HG03135 (cell line): ENCODE measurements around the gene IGFBP1.
"Not testable (repeated sequence)": the region's sequence is repeated elsewhere in the genome, so short reads cannot be mapped to it uniquely, and the experiment has no call there.

Source experiments
- ATAC-seq: cut with Tn5 transposase; IDR thresholded peaks from one replicate; pipeline ENCODE4 v1.9.1; 2021; ENCODE audit warnings: mild to moderate bottlenecking, moderate library complexity; ENCODE audit not compliant: unreplicated experiment

IGFBP1 gene

DNA sequence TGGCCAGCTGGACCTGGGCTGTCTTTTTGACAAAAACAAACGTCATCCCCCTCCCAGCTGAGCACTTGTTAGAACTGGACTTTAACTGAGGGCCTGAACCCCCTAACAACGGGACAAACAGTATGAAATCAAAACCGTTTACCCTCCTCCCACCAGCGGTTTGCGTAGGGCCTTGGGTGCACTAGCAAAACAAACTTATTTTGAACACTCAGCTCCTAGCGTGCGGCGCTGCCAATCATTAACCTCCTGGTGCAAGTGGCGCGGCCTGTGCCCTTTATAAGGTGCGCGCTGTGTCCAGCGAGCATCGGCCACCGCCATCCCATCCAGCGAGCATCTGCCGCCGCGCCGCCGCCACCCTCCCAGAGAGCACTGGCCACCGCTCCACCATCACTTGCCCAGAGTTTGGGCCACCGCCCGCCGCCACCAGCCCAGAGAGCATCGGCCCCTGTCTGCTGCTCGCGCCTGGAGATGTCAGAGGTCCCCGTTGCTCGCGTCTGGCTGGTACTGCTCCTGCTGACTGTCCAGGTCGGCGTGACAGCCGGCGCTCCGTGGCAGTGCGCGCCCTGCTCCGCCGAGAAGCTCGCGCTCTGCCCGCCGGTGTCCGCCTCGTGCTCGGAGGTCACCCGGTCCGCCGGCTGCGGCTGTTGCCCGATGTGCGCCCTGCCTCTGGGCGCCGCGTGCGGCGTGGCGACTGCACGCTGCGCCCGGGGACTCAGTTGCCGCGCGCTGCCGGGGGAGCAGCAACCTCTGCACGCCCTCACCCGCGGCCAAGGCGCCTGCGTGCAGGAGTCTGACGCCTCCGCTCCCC, at the start of gene IGFBP1:
Gene IGFBP1, plus strand, starts transcription at position 304 of the 808 bp plus-strand sequence. Its CDS starts 165 bp downstream, at position 469.
- ATAC-seq, result no peak

DNA sequence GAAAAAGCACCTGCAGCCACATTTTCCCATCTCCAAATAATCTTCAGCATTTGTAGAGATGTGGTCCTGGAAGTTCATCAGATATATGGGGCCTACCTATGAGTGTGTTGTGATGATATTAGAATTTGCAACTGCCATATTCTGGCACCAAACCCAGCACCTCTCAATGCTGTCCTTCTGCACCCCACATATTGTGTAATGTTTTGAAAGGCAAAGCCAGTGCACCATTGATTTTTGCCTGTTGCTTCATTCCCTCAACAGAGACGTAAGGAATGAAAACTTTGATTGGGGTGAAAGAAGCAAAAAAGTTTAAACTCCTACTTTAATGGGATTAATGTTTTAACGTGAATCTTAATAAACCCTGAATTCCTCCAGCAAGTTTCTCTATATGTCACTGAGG, 49.4 kb upstream of the IGFBP1 start:
- ATAC-seq, result not testable (repeated sequence)

DNA sequence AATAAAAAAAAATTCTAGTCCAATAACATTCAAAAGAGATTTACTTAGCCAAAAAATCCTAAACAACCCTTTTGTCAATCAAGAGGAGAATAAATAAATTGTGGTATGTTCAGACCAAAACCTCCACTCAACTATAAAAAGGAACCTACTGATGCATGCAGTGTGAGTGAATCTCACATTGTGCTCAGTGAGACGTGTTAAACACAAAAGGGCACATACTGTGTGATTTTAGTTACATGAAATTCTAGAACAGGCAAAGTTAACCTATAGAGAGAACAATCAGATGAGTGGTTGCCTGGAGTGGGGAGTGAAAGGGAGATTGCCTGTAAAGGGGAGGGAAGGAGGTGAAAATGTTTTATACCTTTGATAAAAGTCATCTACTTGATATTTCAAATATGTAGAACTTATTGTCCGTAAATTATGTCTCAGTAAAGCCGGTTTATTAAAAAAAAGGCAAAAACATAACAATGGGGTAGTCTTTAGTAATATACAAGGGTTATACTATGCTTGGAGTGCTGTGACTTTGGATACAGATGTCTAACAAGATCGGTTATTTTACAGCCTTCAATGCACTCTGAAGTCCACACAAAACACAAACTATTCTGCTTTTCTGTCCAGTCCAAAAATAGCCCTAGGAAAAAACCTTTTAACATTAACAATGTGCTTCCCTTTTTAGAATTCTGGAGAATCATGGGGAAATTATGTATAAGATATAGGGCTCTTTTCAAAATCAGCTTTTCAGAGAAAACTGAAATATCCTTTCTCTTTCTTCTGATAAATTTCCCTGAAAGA, 46.2 kb upstream of the IGFBP1 start:
- ATAC-seq, result not testable (repeated sequence)

DNA sequence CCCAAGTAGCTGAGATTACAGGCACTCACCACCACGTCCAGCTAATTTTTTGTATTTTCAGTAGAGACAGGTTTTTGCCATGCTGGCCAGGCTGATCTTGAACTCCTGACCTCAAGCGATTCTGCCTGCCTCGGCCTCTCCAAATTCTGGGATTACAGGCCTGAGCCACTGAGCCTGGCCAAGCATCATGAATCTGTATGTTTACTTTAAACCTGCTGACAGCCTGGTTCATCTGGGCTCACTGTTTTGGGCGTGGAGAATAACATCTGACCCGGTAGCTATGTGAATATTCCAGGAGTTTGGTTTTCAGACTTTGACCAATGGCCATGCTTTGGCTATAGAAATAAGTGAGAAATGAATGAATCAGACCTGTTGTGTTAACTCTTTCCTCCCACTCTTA, 41.8 kb upstream of the IGFBP1 start:
- ATAC-seq, result not testable (repeated sequence)

DNA sequence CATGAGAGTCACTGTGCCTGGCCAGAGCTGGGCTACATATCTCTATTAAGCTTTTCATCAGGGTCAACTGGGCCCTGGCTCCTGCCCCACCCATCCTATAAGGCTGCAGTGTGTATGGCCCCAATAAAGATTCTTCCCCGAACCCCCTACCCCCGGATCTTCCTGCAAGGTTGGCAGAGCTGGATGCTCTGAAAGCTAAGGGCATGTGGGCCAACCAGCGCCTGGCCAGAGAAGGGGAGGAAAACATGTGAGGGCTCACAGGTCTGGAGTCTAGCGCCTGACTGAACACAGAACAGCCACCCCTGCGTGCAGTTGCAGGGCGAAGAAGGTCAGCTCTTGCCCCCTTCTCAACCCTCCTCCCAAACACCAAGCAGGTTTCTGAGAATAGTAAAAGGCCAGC, 39.6 kb upstream of the IGFBP1 start:
- not testable (repeated sequence) for ATAC-seq

DNA sequence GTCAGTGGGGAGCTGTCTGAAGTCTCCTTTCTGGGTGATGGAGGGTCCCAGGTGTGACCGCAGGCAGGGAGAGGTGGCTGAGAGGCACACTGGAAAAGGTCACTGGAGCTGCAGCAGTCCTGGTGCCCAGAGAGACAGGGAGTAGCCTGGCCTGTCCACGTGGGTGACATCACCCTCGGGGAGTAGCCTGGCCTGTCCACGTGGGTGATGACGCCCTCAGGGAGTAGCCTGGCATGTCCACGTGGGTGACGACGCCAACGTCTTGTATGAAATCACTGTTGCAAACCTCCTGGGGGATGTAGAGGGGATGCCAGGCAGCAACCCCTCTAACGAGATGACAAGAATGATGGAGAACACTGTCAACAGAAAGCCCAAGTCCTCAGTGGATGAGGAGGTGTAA, 35.3 kb upstream of the IGFBP1 start:
- not testable (repeated sequence) for ATAC-seq

DNA sequence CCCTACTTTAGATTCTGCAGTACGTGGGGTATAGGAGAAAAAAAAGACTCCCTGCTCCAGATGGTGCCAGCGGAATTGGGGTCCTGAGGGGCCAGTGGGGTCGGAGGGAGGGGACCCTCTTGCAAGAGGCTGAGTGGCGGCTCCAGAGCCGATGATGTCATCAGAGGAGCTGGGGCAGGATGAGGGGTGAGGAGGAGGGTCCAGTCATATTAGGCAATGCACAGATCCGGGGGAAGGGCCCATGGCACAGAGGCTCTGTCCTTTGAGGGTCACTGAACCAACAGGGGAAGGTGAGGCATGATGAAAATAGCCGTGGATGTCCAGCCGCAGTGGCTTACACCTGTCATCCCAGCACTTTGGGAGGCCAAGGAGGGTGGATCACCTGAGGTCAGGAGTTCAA, 34.8 kb upstream of the IGFBP1 start:
- not testable (repeated sequence) for ATAC-seq

DNA sequence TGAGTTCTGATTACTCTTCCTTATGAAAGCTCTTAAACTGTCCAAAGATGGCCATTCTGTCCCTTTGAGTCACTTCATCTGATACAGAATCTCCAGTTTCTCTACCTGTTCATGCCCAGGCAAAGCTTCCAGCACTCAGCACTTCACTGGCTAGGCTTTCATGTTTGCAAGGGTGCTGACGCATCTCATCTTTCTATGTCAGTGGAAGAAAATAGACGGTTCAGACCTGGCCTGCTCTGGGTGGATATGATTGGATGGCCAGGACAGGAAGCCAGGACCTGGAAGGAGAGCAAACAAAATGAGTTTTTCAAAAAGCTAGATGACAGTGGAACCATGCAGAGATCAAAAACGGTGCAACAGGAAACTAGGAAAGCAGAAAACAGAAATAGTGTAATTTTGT, 32.6 kb upstream of the IGFBP1 start:
- ATAC-seq, result not testable (repeated sequence)

DNA sequence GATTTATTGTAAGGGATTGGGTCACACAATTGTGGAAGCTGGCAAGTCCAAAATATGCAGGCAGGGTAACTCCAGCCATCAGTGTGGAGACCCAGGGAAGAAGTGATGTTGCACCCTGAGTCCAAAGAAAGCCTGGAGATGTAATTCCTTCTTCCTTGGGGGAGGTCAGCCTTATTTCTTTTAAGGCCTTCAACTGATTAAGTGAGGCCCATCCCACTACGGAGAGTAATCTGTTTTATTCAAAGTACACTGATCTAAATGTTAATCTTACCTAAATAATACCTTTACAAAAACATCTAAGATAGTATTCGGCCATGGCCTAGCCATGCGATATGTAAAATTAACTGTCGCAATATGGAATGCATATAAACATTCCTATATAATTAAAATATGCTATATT, 31.4 kb upstream of the IGFBP1 start:
- ATAC-seq, result not testable (repeated sequence)

DNA sequence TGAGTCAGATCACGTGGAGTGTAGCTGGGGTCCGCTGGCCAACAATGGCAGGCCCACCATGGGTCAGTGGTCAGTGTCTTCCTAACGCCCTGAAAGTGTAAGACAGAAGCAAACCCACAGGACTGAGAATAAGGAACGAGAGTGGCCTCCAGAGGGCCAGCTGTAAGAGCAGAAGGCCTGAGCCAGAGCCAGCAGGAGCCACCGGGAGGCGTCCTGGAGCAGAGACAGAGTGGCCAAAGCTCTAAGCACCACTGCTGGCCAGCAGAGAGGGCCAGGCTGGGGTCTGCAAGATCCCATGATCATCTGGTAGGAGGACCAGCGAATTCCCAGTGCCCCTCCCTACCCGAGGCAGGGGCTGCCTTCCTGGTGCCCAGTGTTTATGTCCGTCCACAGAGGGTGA, 24.6 kb upstream of the IGFBP1 start:
- no peak for ATAC-seq

DNA sequence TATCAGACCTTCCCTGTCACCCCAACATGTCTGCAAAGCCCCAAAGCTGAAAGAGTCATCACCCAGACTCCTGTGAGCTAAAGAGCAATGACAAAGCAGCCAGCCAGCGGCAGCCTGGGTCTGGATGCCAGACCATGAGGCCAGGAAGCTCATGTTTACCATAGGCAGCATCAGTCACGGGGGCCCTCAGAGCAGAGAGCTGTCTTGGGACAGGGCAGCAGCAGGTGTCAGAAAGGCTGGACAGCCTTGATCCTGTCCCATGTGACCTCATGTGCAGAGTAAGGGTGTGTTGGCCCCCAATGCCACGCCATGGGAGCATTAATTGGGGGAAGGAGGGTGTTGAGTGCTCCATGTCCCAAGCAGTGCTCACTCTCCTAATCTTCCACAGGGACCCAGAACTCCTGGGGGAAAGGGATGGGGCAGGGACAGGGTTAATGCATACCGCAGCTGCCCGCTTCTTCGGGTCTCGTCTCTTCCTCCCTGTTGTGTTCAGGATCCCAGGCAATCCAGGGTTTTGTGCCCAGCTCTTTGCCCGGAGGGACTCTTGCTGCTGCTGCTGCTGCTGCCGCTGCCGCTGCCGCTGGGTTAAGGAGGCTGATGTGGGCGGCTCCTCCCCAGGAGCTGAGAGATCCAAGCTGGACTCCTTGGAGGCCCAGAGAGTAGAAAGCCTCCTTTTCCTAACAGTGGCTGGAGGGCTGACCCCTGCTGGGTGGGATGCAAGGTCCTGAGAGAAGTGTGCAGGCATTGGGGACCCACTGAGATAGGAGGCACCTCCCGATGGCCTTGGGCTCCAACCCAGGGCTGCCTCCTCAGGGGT, 22.5 kb upstream of the IGFBP1 start:
- no peak for ATAC-seq

DNA sequence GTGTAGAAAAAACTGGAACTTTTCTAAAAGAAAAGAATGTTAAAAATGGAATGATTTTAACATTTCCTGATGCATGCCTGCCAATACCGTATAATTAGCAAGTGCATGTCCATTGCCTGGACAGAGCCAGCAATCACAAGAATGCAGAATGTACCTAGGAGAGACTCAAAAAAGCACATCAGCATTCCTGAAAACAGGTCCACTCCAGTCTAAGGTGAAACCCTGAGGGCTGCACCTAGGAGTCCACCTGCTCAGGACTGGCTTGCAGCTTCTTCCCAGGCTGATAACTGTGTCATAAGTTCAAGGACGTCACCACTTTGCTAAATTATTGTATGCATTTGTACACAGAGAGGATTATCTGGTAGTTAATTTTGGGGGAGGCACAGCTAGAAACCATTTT, 20.8 kb upstream of the IGFBP1 start:
- no peak for ATAC-seq

DNA sequence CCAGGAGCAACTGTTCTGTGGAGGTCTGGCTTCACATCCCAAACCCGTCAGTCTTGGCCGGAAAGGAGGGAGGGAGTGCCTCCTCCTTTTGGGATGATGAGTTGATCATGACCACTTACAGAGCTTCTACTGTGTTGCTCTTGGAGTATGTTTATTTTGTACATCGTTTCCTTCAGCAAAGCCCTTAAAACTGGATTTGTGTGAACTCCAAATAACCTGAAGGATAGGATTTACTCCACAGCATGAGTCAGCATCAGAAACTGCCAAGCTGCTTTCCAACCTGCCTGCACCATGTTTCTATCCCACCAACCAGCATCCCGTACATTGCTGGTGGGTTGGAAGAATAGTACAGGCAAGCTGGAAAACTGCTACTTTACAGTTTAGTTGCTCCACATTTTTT, 18.9 kb upstream of the IGFBP1 start:
- ATAC-seq, result no peak

DNA sequence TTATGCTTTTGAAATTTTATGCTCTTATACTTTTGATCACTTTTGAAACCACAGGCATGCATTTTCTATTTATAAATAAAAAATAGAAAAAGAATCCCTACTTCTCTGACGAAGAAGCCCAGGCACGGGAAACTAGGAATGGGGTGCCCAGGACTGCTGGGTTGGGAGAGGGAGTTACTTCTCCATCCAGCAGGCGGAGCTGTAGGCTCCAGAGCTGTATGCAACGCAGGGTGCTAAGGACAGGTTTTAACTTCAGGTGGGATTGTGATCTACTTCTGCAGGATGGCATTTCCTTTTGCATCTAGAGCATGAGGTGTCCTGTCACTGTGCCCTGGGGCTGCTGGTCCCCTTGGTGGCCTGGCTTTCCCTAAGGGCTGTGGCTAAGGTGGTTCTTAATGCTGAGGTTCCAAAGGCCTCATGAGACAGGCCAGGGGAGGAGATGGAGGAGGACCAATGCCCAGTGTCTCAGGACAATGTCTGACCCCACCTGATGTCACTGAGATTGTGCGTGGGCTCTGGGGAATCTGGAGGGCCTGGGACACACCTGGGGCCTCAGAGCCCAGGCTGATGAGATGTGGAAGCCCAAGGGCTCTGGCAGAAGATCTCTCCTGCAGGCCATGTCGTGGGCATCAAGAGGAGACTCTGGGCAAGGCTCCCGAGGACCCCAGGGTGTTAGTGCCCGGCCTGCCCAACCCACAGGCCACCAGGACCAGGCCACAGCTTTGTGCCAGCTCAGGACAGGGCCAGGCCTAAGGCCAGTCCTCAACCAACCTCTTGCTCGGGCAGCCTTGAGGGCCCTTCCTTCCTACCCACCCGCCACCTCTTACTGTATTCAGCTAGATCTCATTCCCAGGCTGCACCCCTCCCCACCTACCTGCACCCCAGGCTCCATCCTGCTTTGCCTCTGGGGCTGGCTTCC, 15.9 kb upstream of the IGFBP1 start:
- ATAC-seq, result no peak

DNA sequence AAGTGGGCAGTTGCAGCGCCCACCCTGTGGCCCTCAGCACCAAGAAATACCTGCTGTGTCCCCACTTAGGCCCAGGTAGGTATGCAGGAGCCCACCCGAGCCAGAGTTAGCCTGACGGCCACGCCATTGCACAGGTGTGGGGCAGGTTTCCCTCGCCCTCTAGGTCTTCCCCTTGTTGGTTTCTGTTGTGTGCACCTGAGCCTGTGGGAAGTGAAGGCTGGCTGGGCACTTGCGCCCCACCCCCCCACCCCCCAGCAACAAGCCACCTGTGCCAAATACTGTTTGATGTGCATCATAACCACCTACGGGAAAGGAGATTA, 15.3 kb upstream of the IGFBP1 start, which contains the start of gene CCDC201:
Gene CCDC201, minus strand, starts transcription at position 48 of the 320 bp plus-strand sequence. CDS start 75 bp downstream, outside the sequence.
- ATAC-seq, result no peak

DNA sequence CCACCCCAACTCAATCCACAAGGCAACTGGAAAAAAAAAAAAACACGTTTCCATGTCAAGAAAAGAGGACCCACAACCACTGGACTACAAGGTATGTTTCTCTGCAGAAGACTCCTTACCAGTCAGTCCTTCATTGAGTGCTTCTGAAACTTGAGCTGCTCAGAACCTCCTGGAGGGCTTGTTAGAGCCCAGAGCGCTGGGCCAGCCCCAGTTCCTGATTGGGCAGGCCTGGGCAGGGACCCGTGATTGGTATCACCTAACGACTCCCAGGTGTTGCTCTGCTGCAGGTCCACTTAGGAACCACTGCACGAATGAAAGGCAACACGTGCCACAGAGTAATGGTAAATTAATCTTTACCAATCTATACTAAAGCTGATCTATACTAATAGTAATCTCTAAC, 14.9 kb upstream of the IGFBP1 start:
- no peak for ATAC-seq

DNA sequence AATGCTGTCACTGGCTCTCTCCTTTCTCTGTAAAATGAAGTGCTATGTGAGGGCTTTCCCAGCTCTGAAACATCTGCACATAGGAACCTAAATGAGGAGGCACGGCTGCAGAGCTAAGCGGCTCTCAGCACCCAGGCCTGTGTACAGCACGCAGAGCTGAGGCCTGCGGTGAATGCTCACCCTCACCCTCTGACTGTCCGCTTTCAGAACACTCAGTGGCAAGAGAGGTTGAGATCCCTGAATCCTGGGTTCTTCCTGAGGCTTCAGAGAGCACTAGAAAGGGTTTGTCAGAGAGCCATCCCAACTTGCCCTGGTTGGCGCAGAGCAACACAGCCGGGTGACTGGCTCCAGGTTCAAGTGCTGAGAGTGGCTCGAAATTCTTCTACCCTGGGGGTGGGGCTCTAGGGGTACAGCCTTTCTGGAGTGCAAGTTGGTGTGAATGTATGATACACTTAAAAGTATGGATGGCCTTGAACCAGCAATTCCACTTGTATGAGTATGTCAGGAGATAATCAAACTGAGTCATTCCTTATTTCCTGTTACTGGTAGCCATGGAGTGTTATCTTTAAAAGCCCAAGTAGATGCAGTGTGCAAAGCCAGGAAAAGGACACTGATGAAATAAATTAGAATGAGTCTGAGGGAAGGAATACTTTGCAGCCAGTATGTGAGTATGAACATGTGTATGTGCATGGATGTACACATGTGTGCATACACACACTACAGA, 13.7 kb upstream of the IGFBP1 start:
- ATAC-seq, result no peak

DNA sequence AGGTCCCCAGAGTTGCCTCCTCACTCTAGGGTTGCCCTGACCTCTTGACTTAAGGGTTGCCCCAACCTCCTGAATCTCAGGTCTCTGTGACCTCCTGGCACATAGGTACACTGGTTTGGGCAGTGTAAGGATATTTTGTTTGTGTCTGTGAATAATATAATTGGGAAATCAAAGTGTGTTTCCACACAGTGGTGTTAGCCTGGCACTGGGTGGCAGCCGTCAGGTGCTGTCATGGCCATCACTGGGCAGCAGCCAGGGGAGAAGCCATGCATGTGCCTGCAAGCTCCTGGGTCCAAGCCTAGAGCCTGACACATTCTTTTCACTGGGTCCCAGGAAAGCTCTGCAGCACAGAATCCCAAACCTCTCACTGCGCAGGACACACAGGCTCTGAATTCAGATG, 11.8 kb upstream of the IGFBP1 start:
- ATAC-seq, result no peak

DNA sequence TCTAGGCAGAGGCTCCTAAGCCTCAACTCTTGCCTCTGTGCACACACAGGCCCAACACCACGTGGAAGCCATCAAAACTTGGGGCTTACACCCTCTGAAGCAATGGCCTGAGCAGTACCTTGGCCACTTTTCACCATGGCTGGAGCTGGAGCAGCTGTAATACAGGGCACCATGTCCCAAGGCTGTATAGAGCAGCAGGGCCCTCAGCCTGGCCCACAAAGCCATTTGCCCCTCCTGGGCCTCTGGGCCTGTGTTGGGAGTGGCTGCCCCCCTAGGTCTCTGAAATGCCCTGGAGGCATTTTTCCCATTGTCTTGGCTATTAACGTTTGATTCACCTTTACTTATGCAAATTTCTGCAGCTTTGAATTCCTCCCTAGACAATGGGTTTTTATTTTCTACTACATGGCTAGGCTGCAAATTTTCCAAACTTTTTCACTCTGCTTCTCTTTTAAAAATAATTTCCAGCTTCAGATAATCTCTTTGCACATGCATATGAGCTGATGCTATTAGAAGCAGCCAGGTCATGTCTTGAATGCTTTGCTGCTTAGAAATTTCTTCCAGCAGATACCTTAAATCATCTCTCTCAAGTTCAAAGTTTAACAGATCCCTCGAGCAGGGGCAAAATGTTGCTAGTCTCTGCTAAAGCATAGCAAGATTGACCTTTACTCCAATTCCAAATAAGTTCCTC, 9.7 kb upstream of the IGFBP1 start:
- no peak for ATAC-seq
